IMR-90 (cell line): ENCODE data around the gene PODXL2. TPM values are rescaled to one million over a fixed set of nuclear protein-coding genes. Genes with fewer than 3 reads are reported as not detected.

Source experiments
- ATAC-seq: fragments of 200-7000 bp; cut with Tn5 transposase; 2 replicates; pipeline ENCODE4 v1.9.1; 2020; ENCODE audit warnings: low read depth, mild to moderate bottlenecking, moderate library complexity
- BruUV-seq: library from RNA; stranded (reverse); fragments of 400-500 nt; replicated peaks from 2 replicates; lab custom pipeline; 2021; lab: Mats Ljungman, UMichigan
- CTCF ChIA-PET: fragments of 300-600 bp; formaldehyde crosslinking; extraction: SDS; loops from one replicate; lab custom pipeline; 2021; ENCODE audit warnings: antibody characterized with exemption; lab: Yijun Ruan, JAX
- POLR2A ChIA-PET: fragments of 300-600 bp; sonication (Branson Sonifier 250); formaldehyde crosslinking; loops from one replicate; lab custom pipeline; 2022; ENCODE audit warnings: antibody characterized with exemption; ENCODE audit not compliant: unreplicated experiment; lab: Charles Lee
- DNase-seq: peaks from one replicate; pipeline ENCODE4 v3.0.0; 2013
- H2AFZ ChIP-seq: replicated peaks from 2 replicates; pipeline ENCODE3; 2013; ENCODE audit warnings: low read length, mild to moderate bottlenecking; ENCODE audit not compliant: poor library complexity
- H2AK5ac ChIP-seq: 2 replicates; pipeline ENCODE4 v1.6.1; 2013; ENCODE audit warnings: low read depth, low read length, inconsistent platforms
- H2AK9ac ChIP-seq: replicated peaks from 2 replicates; pipeline ENCODE3; 2013; ENCODE audit warnings: mild to moderate bottlenecking, low read depth, low read length, moderate library complexity; ENCODE audit not compliant: poor library complexity
- H2BK120ac ChIP-seq: 2 replicates; pipeline ENCODE4 v1.6.1; 2013; ENCODE audit warnings: low read depth, low read length, inconsistent platforms
- H2BK15ac ChIP-seq: 3 replicates; pipeline ENCODE4 v1.6.1; 2013; ENCODE audit warnings: low read depth, low read length, inconsistent platforms
- H2BK20ac ChIP-seq: 2 replicates; pipeline ENCODE4 v1.6.1; 2013; ENCODE audit warnings: low read depth, mild to moderate bottlenecking, inconsistent platforms, low read length, moderate library complexity
- H2BK5ac ChIP-seq: 2 replicates; pipeline ENCODE4 v1.6.1; 2013; ENCODE audit warnings: mild to moderate bottlenecking, low read depth, low read length, inconsistent platforms; ENCODE audit not compliant: poor library complexity, severe bottlenecking
- H3K14ac ChIP-seq: replicated peaks from 2 replicates; pipeline ENCODE4 v1.6.1; 2013; ENCODE audit warnings: low read depth, low read length, inconsistent platforms
- H3K18ac ChIP-seq: 2 replicates; pipeline ENCODE4 v1.6.1; 2013; ENCODE audit warnings: low read depth, low read length, control low read depth
- H3K23ac ChIP-seq: 2 replicates; pipeline ENCODE4 v1.6.1; 2013; ENCODE audit warnings: low read depth, low read length, inconsistent platforms
- H3K27ac ChIP-seq: 2 replicates; pipeline ENCODE4 v1.5.1; 2013; ENCODE audit warnings: mild to moderate bottlenecking, control low read depth, low read length; ENCODE audit not compliant: insufficient read depth
- H3K27me3 ChIP-seq: 2 replicates; pipeline ENCODE4 v1.6.1; 2013; ENCODE audit warnings: low read length; ENCODE audit not compliant: control insufficient read depth, insufficient read depth
- H3K36me3 ChIP-seq: 2 replicates; pipeline ENCODE4 v1.6.1; 2013; ENCODE audit warnings: low read length, mixed read lengths; ENCODE audit not compliant: control insufficient read depth, insufficient read depth
- H3K4ac ChIP-seq: 2 replicates; pipeline ENCODE4 v1.6.1; 2013; ENCODE audit warnings: low read depth, low read length, inconsistent platforms
- H3K4me1 ChIP-seq: 2 replicates; pipeline ENCODE4 v1.6.1; 2013; ENCODE audit warnings: low read length, mixed read lengths; ENCODE audit not compliant: control insufficient read depth, insufficient read depth
- H3K4me2 ChIP-seq: 2 replicates; pipeline ENCODE4 v1.6.1; 2013; ENCODE audit warnings: low read depth, mild to moderate bottlenecking, control low read depth, low read length, moderate library complexity
- H3K4me3 ChIP-seq: 2 replicates; pipeline ENCODE4 v1.5.1; 2013; ENCODE audit warnings: low read depth, mild to moderate bottlenecking, control low read depth, low read length, moderate library complexity; ENCODE audit not compliant: insufficient read depth
- H3K56ac ChIP-seq: 2 replicates; pipeline ENCODE4 v1.6.1; 2013; ENCODE audit warnings: low read length, inconsistent platforms; ENCODE audit not compliant: insufficient read depth; ENCODE audit errors: extremely low read depth
- H3K79me1 ChIP-seq, 2 experiments: 2 replicates each; pipeline ENCODE4 v1.6.1; 2013; ENCODE audit warnings: low read length in 2 of 2, inconsistent platforms in 1 of 2, low read depth in 1 of 2
- H3K9ac ChIP-seq: 2 replicates; pipeline ENCODE4 v1.6.1; 2013; ENCODE audit warnings: low read depth, low read length, control low read depth
- H3K9me1 ChIP-seq: 2 replicates; pipeline ENCODE4 v1.6.1; 2013; ENCODE audit warnings: low read length, inconsistent platforms; ENCODE audit not compliant: insufficient read depth
- H3K9me3 ChIP-seq: 2 replicates; pipeline ENCODE4 v1.6.1; 2013; ENCODE audit warnings: low read length; ENCODE audit not compliant: control insufficient read depth, insufficient read depth
- H4K20me1 ChIP-seq: 2 replicates; pipeline ENCODE4 v1.6.1; 2013; ENCODE audit warnings: low read length, inconsistent platforms; ENCODE audit not compliant: insufficient read depth
- H4K5ac ChIP-seq: 2 replicates; pipeline ENCODE4 v1.6.1; 2013; ENCODE audit warnings: mild to moderate bottlenecking, low read depth, low read length, control low read depth
- H4K8ac ChIP-seq, 2 experiments: 2 replicates each; pipeline ENCODE4 v1.6.1; 2013; ENCODE audit warnings: low read depth in 2 of 2, low read length in 2 of 2, control low read depth in 1 of 2, inconsistent platforms in 1 of 2
- H4K91ac ChIP-seq: 2 replicates; pipeline ENCODE4 v1.6.1; 2013; ENCODE audit warnings: low read depth, low read length, inconsistent platforms; ENCODE audit not compliant: insufficient read depth
- CEBPB ChIP-seq: IDR thresholded peaks from 2 replicates; pipeline ENCODE4 v1.6.1; 2012; ENCODE audit warnings: low read depth, low read length, improper control_type of control experiment
- CHD1 ChIP-seq: IDR thresholded peaks from 2 replicates; pipeline ENCODE4 v1.6.1; 2012; ENCODE audit warnings: low read depth, low read length, improper control_type of control experiment
- FOS ChIP-seq: fragments of 150-350 bp; IDR thresholded peaks from 2 replicates; pipeline ENCODE4 v1.6.1; 2016; ENCODE audit warnings: low read depth, low read length
- MAZ ChIP-seq: IDR thresholded peaks from 2 replicates; pipeline ENCODE4 v1.6.1; 2012; ENCODE audit warnings: low read depth, mild to moderate bottlenecking, low read length, improper control_type of control experiment, moderate library complexity, borderline replicate concordance
- MXI1 ChIP-seq: IDR thresholded peaks from 2 replicates; pipeline ENCODE4 v1.6.1; 2012; ENCODE audit warnings: low read depth, mild to moderate bottlenecking, low read length, moderate library complexity, borderline replicate concordance
- NFE2L2 ChIP-seq: fragments of 150-350 bp; IDR thresholded peaks from 2 replicates; pipeline ENCODE4 v1.6.1; 2016; ENCODE audit warnings: low read depth, mild to moderate bottlenecking, low read length
- POLR2A ChIP-seq: IDR thresholded peaks from 2 replicates; pipeline ENCODE4 v1.6.1; 2012; ENCODE audit warnings: mild to moderate bottlenecking, low read depth, low read length
- RAD21 ChIP-seq: IDR thresholded peaks from 2 replicates; pipeline ENCODE4 v1.6.1; 2012; ENCODE audit warnings: low read length, improper control_type of control experiment
- RCOR1 ChIP-seq: IDR thresholded peaks from 2 replicates; pipeline ENCODE4 v1.6.1; 2012; ENCODE audit warnings: mild to moderate bottlenecking, low read length, improper control_type of control experiment; ENCODE audit not compliant: insufficient replicate concordance
- SMC3 ChIP-seq: fragments of 150-350 bp; IDR thresholded peaks from 2 replicates; pipeline ENCODE4 v1.6.1; 2016; ENCODE audit warnings: low read depth, mild to moderate bottlenecking, antibody characterized with exemption, low read length, moderate library complexity
- WGBS, 2 experiments: methylation state at CpG; one replicate each; pipeline versions ENCODE4 v1.1.5 to v1.1.7; 2013; ENCODE audit warnings: missing lambda C conversion rate in 2 of 2; ENCODE audit not compliant: insufficient read length in 1 of 2; ENCODE audit errors: extremely low coverage in 2 of 2; 5-methylcytosine and 5-hydroxymethylcytosine counted together
- dilution Hi-C: fragments of 300-500 bp; cut with HindIII; formaldehyde crosslinking; loops from one replicate; pipeline ENCODE4 v1.14.3; 2018; ENCODE audit warnings: low sequenced_read_pairs; ENCODE audit not compliant: unreplicated experiment
- in situ Hi-C: fragments of 300-500 bp; cut with MboI; formaldehyde crosslinking; loops from 3 replicates; pipeline ENCODE4 v1.14.3; 2019; ENCODE audit warnings: low sequenced_read_pairs, inconsistent platforms, mixed read lengths
- intact Hi-C: fragments of 100-400 bp; cut with micrococcal nuclease; formaldehyde crosslinking; loops from 2 replicates; pipeline ENCODE4 v1.10.0; 2022
- polyA plus RNA-seq, 3 experiments: library from polyadenylated mRNA; depleted of rRNA; stranded (reverse); fragments of >200 nt; gene quantifications; 2 replicates each; pipeline ENCODE4 v1.2.3, GENCODE V29; 2012; ENCODE audit warnings: low replicate concordance in 1 of 3
- total RNA-seq: library from RNA; depleted of rRNA; stranded (reverse); fragments of >200 nt; gene quantifications from 2 replicates; pipeline ENCODE4 v1.2.3, GENCODE V29; 2012
- TF ChIP-seq, protein P1 (sequence below): fragments of 150-350 bp; IDR thresholded peaks from 2 replicates; pipeline ENCODE4 v1.6.1; 2016; ENCODE audit warnings: low read depth, mild to moderate bottlenecking, low read length, moderate library complexity, borderline replicate concordance
- TF ChIP-seq, protein P2 (sequence below): conservative IDR thresholded peaks from 2 replicates; pipeline ENCODE4 v1.5.1; 2012; ENCODE audit warnings: mild to moderate bottlenecking, low read depth, low read length, improper control_type of control experiment

PODXL2 gene
- total and polyA plus RNA-seq, 2 of the 4 experiments (the other 2 are of a cell fraction) = 1.6 to 5.4 TPM

DNA sequence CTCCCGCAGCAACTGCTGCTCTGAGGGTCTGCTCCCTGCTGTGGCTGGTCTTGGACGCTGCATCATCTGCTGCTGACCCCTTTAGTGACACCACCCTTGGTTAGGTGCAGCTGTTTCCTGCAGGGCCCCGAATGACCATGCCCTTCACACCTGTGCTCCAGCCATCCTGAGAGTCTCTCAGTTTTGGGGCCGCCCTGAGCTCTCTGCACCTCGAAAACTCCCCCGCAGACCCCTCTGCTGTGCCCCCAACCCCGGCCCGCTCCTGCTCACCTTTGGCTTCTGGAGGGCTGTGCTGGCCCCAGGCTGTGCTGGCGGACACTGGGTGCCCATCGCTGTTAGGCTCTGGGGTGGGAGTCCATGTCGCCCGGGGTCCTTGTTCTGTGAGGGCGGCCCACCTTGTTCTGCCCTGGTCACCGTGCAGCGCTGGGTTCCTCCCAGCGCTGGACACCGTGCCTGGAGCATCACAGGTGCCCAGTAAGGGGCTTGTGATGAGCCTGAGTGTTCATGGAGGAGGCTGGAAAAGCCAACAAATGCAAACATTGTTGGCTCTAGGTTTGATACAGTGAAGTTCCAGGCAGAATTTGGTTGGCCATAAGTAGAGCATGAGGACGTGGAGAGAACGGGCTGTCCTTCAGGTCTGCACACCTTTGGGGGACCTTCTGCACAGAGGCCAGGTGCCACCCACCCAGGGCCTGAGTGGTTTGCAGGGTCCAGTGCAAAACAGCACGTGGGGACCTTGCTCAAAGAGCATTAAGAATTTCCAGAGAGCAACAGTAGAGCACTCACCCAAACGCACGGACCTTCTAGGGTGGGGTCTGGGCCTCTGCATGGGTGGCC, 56.1 kb downstream of the PODXL2 start (continued):
- TF ChIP-seq CHD1 = no peak

DNA sequence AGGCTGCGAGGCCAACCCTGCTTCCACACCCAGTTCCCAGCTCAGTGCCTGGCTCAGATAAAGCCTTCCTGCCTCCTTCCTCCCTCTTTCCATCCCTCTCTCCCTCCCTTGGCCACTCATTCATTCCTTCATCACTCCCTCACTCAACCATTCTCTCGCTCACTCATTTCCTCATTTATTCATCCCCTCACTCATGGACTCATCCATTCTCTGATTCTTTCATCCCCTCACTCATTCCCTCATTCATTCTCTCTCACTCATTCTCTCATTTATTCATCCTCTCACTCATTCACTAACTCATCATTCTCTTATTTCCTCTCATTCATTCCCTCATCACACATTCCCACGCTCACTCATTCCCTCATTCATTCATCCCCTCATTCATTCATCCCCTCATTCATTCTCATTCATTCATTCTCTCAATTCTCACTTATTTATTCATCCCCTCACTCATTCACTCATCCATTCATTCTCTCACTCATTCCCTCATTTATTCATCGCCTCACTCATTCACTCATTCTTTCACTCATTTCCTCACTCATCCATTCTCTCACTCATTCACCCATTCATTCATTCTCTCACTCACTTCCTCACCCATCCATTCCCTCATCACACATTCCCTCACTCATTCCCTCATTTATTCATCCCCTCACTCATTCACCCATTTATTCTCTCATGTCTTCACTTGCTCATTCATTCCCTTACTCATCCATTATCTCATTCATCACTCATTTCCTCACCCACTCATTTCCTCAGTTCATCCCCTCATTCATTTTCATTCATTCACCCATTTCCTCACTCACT, 56.9 kb downstream of the PODXL2 start:
- Histone ChIP-seq H3K4me3 (no peak overlapping the region), H3K56ac (no peak overlapping the region), H2BK5ac (no peak overlapping the region), H3K9ac (no peak overlapping the region), H2AFZ (no peak overlapping the region), H3K4me1 (peaks cover 26% of the 10 kb centered on the region), H3K36me3 (no peaks in the 10 kb centered on the region), H3K9me1 (peaks cover 28% of the 10 kb centered on the region), H3K14ac (no peak overlapping the region), H3K27ac (no peak overlapping the region), H2AK5ac (no peak overlapping the region), H3K27me3 (no peaks in the 10 kb centered on the region), H3K79me1 (peaks cover 0 to 21% of the 10 kb centered on the region in 2 experiments; a peak in 2 of 4 replicates), H4K20me1 (no peaks in the 10 kb centered on the region), H2BK120ac (no peak overlapping the region), H3K23ac (no peak overlapping the region), H4K91ac (no peak overlapping the region), H4K8ac (no peak overlapping the region), H3K4me2 (no peak overlapping the region), H3K18ac (no peak overlapping the region), H3K9me3 (no peaks in the 10 kb centered on the region), H3K4ac (no peak overlapping the region), H2BK15ac (no peak overlapping the region), H2AK9ac (no peak overlapping the region), H2BK20ac (no peak overlapping the region), H4K5ac (no peak overlapping the region)
- no TSS peak for BruUV-seq
- CTCF ChIA-PET = no interaction called here
- DNase-seq (no peak), ATAC-seq (no peak)
- in situ Hi-C loops = no loop called here
- dilution Hi-C loops = no loop called here
- WGBS, 2 experiments = 98 to 100% methylated on average over 3 of the region's 4 CpGs
- POLR2A ChIA-PET = no interaction called here
- intact Hi-C loops = no loop called here
- TF ChIP-seq RCOR1 (no peak), MAZ (no peak), RAD21 (no peak), NFE2L2 (no peak), CEBPB (no peak), SMC3 (no peak), POLR2A (no peak), FOS (no peak), MXI1 (no peak), CHD1 (no peak)
- TF ChIP-seq, protein P1, sequence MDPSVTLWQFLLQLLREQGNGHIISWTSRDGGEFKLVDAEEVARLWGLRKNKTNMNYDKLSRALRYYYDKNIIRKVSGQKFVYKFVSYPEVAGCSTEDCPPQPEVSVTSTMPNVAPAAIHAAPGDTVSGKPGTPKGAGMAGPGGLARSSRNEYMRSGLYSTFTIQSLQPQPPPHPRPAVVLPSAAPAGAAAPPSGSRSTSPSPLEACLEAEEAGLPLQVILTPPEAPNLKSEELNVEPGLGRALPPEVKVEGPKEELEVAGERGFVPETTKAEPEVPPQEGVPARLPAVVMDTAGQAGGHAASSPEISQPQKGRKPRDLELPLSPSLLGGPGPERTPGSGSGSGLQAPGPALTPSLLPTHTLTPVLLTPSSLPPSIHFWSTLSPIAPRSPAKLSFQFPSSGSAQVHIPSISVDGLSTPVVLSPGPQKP = no peak
- TF ChIP-seq, protein P2, sequence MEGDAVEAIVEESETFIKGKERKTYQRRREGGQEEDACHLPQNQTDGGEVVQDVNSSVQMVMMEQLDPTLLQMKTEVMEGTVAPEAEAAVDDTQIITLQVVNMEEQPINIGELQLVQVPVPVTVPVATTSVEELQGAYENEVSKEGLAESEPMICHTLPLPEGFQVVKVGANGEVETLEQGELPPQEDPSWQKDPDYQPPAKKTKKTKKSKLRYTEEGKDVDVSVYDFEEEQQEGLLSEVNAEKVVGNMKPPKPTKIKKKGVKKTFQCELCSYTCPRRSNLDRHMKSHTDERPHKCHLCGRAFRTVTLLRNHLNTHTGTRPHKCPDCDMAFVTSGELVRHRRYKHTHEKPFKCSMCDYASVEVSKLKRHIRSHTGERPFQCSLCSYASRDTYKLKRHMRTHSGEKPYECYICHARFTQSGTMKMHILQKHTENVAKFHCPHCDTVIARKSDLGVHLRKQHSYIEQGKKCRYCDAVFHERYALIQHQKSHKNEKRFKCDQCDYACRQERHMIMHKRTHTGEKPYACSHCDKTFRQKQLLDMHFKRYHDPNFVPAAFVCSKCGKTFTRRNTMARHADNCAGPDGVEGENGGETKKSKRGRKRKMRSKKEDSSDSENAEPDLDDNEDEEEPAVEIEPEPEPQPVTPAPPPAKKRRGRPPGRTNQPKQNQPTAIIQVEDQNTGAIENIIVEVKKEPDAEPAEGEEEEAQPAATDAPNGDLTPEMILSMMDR = no peak
